M059J (cell line): ENCODE results near the gene ELL2. TPM values are rescaled to one million over a fixed set of nuclear protein-coding genes. Genes with fewer than 3 reads are reported as not detected.

Source experiments
- DNase-seq: peaks from one replicate; pipeline ENCODE4 v3.0.0-alpha.2; 2012; ENCODE audit warnings: low read depth
- total RNA-seq: library from RNA; depleted of rRNA; stranded (reverse); fragments of >200 nt; shearing (Covaris generic); gene quantifications from 2 replicates; pipeline ENCODE4 v1.2.3, GENCODE V29; 2014

Gene ELL2
- total RNA-seq, 1 experiment from 2014 or later, result 238 TPM

DNA sequence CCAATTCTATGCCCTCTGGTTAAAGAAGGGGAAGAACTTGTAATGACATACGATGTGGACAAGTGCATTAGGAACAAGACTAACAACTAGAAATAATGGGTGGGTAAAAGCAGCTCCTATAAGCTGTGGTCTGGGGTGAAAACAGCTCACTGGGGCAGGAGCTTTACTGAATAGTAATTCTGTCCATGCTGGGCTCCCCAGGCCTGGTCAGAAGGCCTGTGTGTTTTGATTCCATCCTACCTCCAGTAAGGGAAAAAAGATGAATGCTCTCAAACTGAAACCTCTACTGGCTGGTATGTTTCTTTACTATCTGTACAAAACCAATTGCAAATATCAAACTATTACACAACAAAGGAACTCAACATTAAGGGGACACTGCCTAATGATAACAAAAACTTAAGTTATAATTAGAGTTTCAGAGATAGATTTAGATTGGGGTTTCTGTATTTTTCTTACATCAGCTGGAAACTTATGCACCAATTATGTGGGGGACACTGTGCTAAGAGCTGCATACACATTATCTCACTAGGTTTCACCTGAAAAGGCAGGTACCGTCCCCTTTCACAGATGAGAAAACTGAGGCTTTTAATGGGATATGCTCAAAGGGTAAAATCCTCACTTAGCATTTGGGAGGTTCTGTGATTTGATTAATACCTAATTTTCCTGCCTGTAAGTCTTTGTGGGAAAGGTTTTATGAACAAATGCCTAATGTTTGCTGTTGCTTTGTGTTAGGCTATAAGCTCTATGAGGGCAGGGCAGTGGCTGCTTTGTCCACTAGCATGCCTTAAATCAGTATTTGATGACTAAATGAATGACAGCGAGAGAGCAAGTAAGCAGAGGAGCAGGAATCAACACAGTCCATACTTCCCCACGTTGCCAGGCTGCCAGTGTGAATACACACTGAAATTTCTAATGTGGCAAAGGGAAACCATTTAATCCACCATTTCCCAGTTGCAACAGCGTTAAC is 53.6 kb downstream of the ELL2 start:
- DNase-seq, result no peak

DNA sequence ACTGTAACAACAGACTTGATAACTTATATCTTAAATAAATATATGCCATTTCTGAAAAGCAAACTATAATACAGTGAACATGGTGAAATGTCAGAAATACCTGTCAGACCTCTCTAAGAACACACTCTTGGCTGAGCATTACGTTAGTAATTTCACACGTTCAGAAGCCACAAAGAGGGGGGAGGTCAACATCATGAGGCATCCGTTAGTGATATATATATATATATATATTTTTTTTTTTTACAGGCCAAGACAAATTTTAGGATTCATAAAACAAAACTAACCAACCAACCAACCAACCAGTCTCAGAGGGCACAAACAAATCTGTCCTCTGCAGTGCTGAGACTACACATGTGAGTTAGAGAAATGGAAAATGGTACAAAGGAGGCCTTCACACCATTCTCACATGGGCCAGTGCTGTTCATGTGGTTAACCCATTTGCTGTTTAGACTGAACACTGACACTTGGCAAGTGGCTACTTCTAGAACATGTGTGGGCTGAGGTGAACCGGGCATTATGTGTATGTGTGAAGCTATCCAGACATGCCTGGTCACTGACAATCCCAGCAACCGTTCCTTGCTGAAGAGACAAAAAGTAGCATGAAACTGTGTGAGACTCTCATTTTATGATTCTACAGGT is 54.5 kb downstream of the ELL2 start:
- DNase-seq, result no peak

DNA sequence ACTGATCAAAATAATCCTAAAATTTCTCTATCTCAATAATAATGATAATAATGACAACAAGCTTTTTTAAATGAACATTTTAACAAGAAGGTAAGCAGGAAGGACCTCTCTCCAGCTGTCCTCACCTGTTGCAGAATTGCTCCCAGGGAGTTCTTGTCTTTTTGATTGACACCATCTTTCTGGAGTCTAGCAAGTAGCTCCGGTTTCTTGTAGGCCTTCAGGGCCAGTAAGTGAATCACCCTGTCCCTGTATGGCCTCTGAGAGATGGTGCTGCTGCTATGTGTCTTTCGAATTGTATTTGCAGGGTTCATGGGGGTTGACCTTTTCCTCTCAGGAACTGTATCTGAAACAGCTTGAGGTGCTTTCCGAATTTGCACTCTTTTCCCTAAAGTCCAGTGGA is 55.3 kb downstream of the ELL2 start:
- DNase-seq, result peak; percentile 61

DNA sequence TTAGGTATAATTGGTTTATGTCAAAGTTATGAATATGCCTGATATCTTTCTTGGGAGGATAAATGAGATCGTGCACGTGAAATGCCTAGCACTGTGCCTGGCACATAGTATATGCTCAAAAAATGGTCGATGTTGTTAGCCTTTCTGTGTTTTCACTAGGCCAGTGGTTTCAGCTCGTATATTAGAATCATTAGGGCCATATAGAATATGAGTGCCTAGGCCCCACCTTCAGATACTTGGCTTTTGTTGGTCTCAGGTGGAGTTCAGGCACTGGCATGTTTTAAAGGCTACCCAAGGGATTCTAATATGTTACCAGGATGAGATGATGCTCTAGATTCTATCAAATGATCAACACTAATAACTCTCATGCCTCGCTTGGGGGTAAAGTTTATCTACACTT is 56.8 kb downstream of the ELL2 start:
- no peak for DNase-seq

DNA sequence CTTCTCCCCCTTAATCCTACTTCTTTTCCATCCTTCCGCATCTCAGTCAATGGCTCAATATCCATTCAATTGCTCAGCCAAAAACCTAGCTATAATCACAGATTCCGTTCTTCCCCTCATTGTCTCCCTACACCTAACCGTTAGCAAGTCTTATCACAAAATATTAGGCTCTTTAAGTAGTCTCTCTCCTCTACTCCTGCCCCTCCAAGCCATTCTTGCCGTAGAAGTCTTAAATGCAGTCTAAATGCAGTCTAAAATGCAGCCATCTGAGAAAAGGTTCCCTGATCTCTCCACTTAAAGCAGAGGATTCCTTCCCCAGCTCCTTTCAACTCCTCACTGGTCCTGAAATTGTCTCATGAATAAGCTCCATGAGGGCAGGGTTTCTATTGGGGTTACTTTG is 57.8 kb downstream of the ELL2 start:
- DNase-seq, result no peak

DNA sequence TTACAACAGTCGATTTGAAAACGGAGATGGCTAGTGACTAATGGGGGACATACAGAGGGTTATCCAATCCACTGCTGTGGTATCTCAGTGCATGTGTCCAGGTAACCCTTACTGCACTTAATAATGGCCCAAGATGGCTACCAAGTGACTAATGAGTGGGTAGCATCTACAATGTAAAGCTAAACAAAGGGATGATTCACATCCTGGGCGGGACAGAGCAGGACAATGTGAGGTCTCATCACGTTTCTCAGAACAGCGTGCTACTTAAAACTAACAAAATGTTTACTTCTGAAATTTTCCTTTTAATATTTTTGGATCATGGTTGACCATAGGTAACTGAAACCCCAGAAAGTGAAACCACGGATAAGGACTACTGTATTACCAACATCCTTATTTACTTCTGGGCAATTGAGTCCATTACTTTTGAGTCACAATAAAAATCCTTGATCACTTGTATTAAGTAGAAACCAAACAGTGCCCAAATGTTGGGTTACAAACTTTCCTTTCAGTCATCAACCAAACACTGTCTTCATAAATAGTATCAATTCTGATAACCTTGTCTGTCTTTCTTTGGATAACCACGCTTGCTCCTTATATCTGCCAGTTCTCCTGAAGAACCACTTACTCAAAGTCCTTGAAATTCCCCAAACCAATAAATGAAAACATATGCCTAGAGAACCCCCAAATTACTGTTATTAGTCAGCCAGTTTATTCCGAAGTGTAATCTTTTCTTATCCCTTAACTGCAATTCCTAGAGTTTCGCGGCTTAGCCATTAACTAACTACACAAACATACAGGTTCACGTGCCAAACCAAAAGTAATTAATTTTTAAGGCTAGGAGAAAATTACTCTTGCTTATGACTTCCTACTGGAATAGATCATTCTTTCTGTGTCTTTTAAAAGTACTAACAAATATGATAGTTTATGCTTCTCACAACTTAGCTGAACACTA is 59.7 kb downstream of the ELL2 start:
- peak; percentile 90 for DNase-seq

DNA sequence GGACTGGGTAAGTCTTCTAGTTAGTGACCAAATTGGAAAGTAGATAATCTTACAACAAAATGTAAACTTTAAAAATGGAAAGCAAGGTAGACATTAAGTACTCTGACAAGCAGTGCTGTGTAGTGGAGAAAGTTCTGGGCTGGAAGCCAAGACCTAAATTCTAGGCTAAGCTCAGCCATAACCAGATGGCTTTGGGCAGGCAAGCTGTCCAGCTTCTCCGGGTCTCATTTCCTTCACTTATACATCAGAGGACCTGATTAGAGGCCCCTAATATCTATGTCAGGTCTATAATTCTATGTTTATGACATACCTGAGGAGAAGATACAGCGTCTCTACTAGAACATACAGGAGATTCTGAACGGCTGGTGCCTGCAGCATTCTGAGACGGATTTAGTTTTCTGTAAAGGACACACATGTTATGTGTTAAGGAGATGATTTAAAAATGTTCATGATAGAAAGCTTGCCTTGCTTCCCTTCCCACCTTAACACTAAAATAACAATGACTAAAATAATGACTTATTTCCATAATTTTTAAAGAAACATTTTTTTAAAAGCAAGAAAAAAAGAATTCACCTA is 61.2 kb downstream of the ELL2 start:
- peak; percentile 51 for DNase-seq

DNA sequence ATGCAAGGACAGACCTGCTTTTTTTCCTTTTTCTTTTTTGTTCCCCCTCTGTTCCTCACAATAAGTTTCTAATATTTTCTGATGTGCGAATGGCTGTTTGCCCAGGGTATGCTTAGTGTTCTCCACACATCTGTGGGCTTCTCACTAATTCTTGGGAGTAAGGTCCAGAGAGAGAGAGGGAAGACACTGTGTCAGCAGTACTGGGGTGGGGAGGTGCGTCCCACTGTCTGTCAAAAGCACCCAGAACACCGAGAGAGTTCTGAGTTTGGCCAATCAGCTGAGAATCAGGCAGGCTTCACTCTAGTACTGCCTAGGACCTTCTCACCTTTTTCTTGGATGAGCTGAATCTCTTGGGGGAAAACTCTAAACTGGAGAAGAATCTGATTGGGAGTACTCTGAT is 61.8 kb downstream of the ELL2 start:
- DNase-seq, result no peak

DNA sequence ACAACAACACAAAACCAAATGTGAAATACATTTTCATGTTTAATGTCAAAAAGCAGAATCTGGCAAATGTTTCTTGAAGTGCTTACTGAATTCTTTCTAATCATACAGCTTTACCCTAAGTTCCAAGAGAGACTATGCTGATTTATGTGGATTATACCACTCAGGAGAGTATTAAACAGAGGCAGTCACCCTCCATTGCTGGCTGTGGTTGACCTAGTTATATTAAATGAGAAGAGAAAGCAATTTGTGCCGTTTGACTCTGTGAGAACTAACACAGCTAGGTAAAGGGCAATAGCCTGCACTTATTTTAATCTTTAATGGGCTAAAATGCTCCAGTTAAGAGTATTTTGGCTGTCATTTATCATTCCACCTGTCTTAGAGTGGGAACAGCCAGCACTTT is 62.6 kb downstream of the ELL2 start:
- DNase-seq, result no peak

DNA sequence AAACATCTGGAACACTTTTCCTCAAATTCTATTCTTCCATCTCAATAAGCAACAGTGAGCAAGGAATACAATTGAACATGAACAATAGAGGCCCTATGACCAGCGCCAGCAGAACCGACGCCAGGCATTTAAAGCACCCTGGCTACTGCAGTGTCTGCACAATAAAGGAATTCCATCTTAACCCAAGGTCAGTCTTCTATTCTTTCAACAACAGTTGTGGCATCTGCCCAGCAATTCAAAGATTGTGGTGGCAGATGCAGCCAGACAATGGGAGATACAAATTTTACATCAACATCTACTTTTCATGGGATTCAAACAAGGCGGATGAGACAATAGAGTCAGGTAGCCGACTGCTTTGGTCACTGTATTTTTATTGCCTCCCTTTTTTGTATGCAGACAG is 65.9 kb downstream of the ELL2 start:
- no peak for DNase-seq

DNA sequence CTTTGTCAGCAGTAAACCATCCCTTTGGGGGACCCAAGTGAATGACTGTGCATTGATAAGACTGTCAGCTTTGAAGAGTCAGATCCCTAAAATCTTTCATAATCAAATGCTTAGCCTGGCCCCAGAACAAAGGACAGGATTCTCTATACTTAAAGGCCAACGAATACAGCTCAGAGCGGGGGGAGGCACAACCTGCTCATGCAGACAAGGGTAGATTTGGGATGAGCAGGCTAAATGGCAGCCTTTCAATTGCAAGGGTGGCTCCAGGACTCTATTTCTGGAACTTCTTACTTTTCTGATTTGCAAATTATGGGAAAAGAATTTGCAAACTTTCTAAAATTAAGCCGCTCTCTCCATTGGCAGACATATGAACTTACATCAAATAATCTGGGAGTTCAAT is 66.4 kb downstream of the ELL2 start:
- DNase-seq, result no peak

DNA sequence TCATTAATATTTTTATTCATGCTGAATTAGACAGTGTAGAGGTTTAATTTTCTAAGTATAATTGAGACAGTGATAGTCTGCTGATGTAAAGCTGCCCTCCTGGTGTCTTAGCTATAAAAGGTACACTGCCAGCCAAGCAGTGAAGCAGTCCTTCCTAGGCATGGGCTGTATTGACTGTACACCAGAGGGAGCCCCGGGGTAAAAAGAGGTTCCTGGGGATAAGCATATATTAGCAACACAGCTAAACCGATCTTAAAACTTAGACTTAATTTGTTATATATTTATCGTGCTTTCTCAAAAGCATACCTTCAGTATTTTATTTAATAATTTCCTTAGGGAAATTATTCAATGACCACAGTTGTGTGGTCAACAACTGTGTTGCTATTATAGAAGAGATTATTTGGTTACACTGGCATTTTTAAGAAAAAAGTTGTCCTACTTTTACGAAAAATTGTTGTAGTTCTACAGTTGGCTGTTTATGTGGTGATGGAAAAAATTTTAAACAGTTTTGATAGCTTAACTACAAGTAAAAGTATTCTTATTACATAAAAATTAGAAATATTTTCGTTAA is 68.8 kb downstream of the ELL2 start:
- no peak for DNase-seq

DNA sequence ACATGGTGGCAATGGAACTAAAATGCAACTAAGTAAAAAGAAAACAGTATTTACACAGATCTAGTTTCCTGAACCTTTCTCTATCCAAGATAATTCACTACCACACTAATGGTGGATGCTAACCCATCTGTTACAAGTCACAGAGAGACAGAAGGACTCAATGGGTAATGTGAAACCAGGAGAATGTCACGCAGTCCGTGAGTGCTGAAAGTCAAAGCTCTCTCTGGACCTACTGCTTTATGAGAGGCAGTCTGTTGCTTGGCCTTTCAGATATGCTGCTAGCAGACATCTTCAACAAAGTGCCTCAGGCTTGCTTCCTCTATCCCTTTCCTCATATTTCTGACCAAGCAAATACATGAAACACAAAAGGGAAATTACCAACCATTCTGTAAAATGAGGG is 70.2 kb downstream of the ELL2 start:
- no peak for DNase-seq

DNA sequence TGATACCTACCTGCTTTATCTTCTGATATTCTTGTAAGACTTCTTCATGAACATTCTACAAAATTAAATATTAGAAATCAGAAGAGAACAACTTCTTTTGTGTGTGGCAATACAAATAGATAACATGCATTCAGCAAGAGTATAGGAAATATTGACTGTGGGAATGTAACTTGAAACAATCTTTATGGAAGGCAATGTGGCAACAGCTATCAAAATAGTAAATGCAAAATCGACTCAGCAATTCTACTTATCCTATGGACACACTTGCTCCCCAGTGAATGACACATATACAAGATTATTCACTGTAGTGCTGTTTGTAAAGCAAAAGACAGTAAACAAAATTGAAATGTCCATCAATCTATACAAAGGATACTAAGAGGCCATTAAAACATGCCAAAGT is 72.6 kb downstream of the ELL2 start:
- DNase-seq, result no peak

DNA sequence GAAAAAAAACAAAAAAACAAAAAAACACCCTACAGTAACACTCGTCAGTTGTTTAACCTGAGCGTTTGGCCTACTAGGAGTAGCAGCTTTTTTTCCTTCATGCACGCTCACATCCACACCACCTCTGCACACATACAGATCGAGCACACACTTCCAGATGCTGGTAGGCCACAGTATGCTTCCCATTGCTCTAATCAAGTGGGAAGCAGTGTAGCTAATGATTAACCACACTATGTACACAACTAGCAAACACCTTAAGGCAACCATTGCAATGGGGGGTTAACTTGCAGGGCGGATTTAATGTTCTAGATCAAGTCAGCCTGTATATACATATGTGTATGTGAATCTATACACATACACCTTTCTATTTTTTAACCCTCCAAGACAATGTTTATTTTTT is 73.7 kb downstream of the ELL2 start:
- no peak for DNase-seq

DNA sequence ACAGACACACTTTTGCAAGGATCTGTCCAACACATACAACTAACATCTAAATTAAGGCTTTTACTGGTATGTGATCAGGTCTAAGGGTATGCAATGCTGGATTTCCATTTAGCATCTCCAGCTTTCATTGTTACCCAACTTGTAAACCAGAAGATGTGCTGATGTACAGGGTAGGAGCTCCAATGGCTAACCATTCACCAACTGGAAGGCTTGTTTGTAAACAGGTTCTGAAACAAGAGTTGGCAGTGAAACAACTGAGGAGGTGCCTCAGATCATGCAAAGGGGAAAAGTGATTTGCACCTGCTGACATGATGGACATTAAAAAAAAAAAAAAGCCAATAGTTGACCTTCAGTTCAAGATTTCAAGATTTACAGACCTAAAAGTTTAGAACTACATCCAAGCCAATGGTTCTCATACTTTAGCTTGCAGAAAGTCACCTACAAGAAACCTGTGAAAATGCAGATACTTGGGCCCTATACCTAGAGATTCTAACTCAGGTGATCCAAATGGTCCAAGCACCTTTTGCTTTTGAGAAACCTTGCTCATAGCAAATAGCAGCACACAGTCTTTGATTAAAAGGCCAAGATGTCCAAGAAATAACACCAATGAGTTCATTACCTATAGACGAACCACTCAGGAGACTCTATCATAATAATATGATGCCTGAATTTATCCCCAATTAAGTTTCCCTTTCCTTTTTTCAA is 75.2 kb downstream of the ELL2 start:
- no peak for DNase-seq

DNA sequence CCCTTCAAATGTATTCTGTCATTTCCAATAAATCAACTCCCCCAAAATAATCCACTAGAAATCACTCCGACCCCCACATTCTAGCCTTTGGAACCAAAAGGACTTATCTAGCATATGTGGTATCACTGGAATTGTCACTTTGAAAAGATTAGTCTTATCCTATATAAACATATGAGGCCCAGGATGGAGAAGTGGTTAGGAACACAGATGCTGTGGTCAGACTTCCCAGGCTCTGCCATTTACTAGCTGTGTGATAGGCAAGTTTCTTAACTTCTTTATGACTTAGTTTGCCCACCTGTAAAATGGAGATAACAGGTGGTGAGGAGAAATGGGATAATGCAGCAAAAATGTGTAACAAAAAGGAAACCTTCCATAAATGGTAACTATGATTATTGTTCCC is 77.1 kb downstream of the ELL2 start:
- DNase-seq, result peak; percentile 42

DNA sequence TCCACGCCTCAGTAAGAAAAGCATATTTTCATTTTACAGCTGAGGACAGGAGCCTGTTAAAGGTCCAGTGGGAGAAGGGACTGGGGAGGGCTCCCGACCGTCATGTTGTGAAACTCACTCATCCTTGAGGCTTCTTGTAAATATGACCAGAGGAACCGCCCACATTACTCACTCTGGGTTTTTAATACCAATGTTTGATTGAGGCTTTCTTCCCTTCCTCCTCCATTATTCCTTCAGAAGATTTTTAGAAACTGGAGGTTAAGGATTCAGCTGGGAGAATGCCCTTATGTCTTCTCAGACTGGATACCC is 77.7 kb downstream of the ELL2 start:
- DNase-seq, result peak; percentile 80

DNA sequence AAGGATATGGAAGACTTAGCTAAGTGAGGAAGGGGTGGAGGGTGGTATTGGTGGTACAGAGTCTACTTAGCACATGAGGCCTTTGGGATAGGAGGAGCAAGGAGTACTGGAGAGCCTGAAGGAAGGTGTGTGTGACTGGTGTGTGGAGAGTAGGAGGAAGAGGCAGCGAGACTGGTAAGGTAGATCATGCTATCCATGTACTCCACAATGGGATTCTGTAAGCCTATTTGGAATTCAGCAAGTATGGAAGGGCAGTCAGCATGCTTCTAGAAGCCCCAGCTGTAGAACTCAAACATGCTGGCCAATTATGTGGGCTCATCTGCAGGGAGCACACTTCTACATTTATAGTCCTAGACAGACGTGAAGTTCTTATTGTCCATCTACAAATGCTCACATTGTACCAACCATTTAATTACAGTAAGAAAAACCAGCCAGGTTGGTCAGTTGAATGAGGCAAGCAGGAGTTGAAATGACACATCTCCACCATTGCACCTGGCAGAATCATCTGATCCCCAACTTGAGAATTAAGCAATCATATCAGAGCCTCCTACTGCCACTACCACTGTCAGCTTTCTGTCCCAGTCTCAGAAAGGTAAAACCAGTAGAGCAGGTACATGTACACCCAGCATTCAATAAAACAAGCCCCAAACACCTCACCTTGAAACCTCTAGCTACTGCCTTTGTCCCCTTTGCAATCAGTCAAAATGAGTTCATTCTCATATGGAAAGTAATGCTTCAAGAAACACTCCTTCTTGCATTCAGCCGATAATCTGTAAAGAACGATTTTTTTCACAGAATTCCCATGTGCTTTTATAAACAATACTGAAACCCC is 78.2 kb downstream of the ELL2 start:
- DNase-seq, result peak; percentile 43

DNA sequence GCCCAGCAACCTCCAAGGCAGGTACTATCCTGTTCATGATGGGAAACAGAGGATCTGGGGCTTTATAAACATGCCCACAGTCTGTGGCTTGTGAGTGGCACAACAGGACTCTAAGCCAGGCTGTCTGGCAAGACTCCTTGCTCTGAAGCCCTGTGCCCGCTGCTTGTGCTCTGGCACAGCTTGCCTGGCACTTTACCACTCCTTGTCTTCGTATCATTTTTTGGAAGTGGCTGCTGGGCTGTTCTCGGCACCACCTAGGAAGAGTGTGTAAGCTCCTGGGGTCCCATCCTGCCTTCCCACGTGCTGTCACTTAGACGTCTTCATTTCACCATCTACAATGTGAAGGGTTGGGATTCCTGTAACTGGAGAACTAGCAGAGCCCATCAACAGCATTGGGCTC is 79.8 kb downstream of the ELL2 start:
- DNase-seq, result peak; percentile 50
